ENCODE measurements around the gene SP140. TPM values are rescaled to one million over a fixed set of nuclear protein-coding genes. Genes with fewer than 3 reads are reported as not detected.

The SP140 gene
- total and polyA plus RNA-seq, 2 of the 8 experiments (the other 6 are each of a cell fraction or from before 2014, with no cell fraction given) = 0.23 to 1.3 TPM

DNA sequence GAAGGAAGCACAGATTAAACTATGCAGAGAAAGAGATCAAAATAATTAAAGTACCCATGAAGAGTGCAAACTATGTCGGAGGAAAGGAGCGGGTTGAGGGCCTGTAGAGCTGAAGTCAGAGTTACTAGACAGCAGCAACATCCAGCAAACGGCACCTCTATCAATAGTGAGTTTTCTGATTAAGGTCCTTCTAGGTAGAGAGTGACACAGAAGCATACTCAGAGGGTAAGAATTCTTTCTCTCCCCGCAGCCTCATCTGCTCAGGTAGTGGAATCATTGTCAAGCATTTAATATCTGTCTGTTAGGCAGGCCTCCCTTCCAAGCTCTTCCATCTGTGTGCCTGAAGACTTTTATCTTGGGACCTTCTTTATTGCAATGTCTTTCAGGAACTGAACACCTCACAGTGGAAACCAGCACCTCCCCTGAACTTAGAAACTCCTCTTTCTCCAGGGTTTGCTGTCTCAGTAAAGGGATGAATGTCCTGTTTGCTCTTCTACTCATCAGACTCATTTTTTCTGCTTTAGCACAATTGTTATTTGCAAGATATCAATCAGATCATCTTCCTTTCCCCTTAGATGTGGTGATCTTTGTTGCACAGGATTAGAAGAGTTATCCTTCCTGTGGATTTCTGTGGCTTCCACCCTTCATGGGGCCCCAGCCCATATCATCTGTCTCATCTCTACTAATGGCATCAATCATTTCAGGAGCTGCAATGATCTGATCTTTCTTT is 28.8 kb downstream of the SP140 start (continued):
- no peak for TF ChIP-seq RXRA (IDR thresholded peaks at IDR 0.05; ENCODE audit: insufficient read depth, low read depth, low read length)
